ENCODE results near the gene SLC4A8.

DNA sequence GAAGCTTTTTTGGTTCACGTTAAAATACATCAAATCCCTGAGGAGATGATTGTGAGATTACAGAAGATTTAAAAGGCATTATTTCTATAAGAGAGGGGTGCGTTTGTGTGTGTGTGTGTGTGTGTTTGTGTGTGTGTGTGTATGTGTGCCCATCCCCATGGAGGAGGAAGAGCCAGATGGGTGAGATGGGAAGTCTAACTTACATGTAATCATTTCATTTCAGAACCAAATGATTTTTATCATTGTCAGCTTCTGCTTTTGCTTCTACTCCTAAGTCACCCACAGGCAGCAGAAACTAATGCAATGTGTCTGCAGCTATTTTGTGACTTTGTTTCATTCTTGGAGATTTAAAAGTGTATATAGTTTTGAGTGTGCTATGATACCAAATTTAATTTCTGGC, 68.7 kb downstream of the SLC4A8 start:
- TF ChIP-seq, protein P1, sequence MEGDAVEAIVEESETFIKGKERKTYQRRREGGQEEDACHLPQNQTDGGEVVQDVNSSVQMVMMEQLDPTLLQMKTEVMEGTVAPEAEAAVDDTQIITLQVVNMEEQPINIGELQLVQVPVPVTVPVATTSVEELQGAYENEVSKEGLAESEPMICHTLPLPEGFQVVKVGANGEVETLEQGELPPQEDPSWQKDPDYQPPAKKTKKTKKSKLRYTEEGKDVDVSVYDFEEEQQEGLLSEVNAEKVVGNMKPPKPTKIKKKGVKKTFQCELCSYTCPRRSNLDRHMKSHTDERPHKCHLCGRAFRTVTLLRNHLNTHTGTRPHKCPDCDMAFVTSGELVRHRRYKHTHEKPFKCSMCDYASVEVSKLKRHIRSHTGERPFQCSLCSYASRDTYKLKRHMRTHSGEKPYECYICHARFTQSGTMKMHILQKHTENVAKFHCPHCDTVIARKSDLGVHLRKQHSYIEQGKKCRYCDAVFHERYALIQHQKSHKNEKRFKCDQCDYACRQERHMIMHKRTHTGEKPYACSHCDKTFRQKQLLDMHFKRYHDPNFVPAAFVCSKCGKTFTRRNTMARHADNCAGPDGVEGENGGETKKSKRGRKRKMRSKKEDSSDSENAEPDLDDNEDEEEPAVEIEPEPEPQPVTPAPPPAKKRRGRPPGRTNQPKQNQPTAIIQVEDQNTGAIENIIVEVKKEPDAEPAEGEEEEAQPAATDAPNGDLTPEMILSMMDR (IDR thresholded peaks at IDR 0.05) = no peak
- TF ChIP-seq ZFX (IDR thresholded peaks at IDR 0.05; ENCODE audit: borderline replicate concordance) = no peak

Measured in 22Rv1 (cell line).